Thyroid gland (tissue), 4 donors: ENCODE data around the gene WDR59.

Experiments
- POLR2A ChIP-seq, 2 donors: fragments of 450-650 bp; IDR thresholded peaks; one replicate each; pipeline ENCODE4 v1.6.1; 2017; ENCODE audit warnings: antibody characterized with exemption in 2 of 2, mild to moderate bottlenecking in 2 of 2, moderate library complexity in 1 of 2
- TF ChIP-seq, protein P1 (sequence below), 6 experiments: fragments of 200-600 bp in 3 of 6; fragments of 450-650 bp in 3 of 6; sonication (generic) in 3 of 6; IDR thresholded peaks; one replicate each; pipeline ENCODE4 v1.5.1; 2016 to 2019; ENCODE audit warnings: antibody characterized with exemption in 6 of 6, mild to moderate bottlenecking in 2 of 6, inconsistent platforms in 1 of 6, moderate library complexity in 1 of 6

DNA sequence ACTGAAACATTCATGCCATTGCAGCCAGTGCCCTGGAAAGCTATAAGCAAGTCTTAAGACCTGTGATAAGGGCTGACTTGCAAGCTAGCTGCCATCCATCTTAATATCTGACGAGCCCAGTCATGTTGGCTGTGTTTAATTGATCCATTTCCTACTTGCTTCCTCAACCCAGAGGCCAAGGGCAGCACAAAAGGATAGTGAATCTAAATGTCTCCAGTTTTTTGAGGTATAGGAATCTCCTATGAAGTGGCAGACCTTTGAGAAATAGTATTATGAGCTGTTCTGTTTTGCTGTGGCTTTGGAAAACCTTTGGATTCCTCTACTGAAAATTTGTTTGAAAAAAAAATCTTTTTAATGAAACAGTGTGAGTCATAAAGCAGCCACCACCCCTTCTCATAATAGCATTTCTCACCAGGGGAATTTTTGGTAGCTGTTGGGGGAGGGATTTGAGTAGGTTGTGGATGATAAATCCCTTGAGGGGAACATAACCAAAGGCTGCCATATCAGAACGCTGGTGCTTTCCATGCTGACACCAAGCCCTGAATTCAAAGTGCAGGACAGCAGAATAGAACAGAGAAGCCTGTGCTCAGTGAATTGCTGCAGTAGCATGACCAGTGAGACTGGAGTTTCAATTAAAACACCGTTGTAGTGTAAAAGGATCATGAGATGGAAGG is 26.8 kb upstream of the WDR59 start:
- TF ChIP-seq POLR2A (IDR thresholded peaks at IDR 0.05) = no peak
- TF ChIP-seq, protein P1, sequence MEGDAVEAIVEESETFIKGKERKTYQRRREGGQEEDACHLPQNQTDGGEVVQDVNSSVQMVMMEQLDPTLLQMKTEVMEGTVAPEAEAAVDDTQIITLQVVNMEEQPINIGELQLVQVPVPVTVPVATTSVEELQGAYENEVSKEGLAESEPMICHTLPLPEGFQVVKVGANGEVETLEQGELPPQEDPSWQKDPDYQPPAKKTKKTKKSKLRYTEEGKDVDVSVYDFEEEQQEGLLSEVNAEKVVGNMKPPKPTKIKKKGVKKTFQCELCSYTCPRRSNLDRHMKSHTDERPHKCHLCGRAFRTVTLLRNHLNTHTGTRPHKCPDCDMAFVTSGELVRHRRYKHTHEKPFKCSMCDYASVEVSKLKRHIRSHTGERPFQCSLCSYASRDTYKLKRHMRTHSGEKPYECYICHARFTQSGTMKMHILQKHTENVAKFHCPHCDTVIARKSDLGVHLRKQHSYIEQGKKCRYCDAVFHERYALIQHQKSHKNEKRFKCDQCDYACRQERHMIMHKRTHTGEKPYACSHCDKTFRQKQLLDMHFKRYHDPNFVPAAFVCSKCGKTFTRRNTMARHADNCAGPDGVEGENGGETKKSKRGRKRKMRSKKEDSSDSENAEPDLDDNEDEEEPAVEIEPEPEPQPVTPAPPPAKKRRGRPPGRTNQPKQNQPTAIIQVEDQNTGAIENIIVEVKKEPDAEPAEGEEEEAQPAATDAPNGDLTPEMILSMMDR (IDR thresholded peaks at IDR 0.05) = no peak
